GM19468 (cell line): ENCODE measurements around the gene ZNF428.
"Not testable (repeated sequence)": the region's sequence is repeated elsewhere in the genome, so short reads cannot be mapped to it uniquely, and the experiment has no call there.

Source experiments
- ATAC-seq: cut with Tn5 transposase; IDR thresholded peaks from one replicate; pipeline ENCODE4 v1.9.1; 2021; ENCODE audit warnings: mild to moderate bottlenecking, moderate library complexity, moderate number of reproducible peaks; ENCODE audit not compliant: unreplicated experiment; ENCODE audit errors: extremely low read depth

ZNF428 gene

DNA sequence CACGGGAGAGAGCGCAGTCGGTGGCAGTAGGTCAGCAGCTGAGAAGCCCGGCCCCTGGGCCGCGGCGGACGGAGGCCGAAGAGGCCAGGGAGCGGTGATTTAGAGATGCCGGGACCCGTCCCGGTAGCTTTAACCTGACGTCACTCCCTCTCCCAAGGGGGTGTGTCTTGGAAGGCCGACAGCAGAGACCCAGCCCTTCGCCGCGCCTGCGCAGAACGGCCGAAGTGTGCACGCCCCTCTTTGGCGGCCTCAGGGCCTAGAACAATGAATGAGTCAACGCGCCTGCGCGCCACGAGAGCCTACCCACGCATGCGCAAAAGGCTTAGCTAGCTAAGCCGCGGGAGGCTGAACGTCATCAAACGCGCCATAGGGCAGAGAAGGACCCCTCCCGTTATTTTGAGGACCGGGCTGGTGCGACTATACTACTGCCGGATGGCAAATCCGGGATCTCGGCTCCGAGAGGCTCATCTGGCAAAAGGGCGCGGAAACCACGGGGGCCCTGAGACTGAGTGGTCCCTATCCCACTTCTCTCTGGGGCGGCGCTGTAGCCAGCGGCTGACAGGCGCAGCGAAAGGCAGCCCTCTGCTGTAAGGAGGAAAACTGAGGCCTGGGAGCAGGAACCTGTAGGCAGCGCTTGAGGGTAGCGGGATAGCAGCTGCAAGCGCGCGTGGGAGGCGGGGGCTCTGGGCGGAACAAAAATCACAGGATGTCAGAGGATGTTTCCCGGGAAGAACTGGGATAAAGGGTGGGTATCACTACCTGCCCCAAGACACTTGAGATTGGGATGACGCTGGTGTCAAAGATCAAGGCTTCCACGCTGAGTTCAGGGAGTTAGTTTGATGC is 23.2 kb downstream of the ZNF428 start, which contains the start of the genes IRGQ and ZNF576:
IRGQ (minus strand) TSS at position 136 of the 843 bp plus-strand sequence. CDS start 796 bp downstream, outside the sequence.
ZNF576 (plus strand) TSS at position 597 of the 843 bp plus-strand sequence. CDS start 514 bp downstream, outside the sequence.
- ATAC-seq: peak; percentile 80

- ATAC-seq: no peak
Measured at GRCh38 chr19:43595605-43595998, 23.8 kb downstream of the ZNF428 start.

GRCh38 chr19:43594710-43595604 is 24.5 kb downstream of the ZNF428 start:
- ATAC-seq: no peak

GRCh38 chr19:43594081-43594697 is 25.2 kb downstream of the ZNF428 start:
- ATAC-seq: no peak

DNA sequence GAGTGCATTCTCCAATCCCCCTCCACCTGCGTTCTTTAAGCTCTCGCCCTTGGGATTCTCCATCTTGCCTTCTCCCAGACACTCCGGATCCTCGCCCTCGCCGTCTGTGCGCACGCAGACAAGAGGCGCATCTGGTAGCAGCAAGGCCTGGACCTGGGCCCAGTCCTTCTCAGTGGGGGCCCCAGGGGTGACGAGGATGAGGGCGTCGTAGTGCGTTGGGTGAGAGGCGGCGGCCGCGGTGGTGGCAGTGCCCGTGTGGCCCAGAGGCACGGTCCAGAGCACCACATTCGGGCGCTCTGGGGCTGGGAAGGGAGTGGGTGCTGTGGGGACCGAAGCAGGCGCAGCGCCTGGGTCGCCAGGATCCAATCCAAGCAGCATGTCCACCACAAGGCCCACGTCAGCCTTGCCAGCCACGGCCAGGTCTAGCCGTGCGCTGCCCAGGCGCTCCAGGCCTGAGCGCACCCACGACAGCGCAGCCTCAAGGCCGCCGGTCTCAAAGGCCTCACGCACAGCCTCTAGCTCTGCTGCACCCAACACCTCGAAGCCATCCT is 26.6 kb downstream of the ZNF428 start:
- no peak for ATAC-seq

DNA sequence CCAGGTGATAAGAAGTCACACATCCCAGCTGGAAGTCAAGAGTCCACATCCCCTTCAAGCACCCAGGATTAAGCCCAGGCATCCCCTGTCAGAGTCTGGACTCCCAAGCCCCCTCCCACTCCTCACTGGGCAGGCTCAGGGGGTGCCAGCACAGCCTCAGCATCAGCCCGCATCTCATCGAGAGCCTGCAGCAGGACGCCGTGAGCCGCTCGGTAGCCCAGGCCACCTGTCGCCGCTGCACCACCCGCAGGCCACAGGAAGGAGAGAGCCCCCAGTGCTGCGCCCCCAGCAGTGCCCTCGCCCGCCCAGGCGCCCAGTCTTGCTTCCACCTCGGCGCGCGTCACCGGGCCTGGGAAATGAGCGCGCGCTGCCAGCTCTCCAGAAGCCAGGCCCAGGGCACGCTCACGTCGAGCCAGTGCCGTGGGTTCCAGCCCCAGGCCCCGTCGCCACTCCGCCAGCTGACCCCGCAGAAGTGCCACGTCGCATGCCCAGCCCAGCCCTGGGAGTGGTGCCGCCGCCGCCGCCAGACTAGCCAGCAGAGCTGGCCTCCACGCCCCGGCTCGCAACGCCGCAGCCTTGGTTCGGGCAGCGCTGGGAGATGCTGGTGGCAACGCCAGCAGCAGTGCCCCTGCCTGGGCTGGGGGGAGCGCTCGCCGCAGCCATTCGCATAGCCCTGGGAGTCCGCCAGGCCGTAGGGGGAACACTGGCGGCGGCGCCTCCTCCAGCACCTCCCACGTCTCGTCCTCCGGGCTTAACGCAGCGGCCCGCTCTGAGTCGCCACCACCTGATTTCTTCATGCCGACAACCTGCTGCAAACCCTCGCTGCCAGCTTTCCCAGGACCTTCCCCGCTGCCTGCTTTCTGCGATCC is 27.3 kb downstream of the ZNF428 start:
- ATAC-seq: no peak

GRCh38 chr19:43589678-43590077 is 29.8 kb downstream of the ZNF428 start:
- no peak for ATAC-seq

DNA sequence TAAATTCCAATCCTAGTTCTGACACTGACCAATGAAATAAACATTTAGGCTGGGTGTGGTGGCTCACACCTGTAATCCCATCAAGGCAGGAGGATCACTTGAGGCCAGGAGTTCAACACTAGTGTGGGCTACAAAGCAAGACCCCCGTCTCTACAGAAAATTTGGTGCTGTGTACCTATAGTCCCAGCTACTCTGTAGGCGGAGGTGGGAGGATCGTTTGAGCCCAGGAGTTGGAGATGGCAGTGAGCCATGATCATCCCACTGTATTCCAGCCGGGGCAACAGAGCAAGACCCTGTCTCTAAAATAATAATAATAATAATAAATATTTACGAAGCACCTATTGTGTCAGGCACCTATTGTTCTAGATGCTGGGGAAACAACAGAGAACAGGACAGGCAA is 30.2 kb downstream of the ZNF428 start:
- no peak for ATAC-seq

DNA sequence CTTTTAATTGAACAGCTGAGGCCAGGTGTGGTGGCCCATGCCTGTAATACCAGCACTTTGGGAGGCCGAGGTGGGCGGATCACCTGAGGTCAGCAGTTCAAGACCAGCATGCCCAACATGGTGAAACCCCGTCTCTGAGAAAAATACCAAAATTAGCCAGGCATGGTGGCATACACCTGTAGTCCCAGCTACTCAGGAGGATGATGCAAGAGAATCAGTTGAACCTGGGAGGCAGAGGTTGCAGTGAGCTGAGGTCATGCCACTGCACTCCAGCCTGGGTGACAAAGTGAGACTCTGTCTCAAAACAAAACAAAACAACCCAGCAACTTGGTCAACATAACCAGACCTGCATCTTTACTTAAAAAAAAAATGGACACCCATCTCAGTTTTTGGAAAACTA is 32.4 kb downstream of the ZNF428 start:
- ATAC-seq: not testable (repeated sequence)

GRCh38 chr19:43586346-43586745 is 33.1 kb downstream of the ZNF428 start:
- no peak for ATAC-seq

DNA sequence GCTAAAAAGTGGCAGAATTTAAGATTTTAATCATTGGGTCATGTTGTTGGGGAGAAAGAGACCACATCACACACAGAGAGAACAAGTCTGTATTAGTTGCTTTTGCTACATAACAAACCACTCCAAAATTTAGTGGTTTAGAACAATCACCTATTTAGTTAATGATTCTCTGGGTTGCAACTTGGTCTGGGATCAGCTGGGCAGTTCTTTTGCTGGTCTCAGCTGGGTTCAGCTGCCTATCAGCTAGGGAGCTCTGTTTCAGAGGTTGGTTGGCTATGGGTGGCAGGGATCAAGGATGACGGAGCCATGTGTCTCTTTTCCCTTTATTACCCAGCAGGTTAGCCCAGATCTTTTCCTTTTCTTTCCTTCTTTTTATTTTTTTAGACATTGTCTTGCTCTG is 34.9 kb downstream of the ZNF428 start:
- ATAC-seq: no peak

- no peak for ATAC-seq
Measured at GRCh38 chr19:43582495-43582894, 36.9 kb downstream of the ZNF428 start.

- no peak for ATAC-seq
Measured at GRCh38 chr19:43581467-43581866, 38.0 kb downstream of the ZNF428 start.

GRCh38 chr19:43578787-43579186 is 40.6 kb downstream of the ZNF428 start:
- ATAC-seq: no peak

- ATAC-seq: no peak
Measured at GRCh38 chr19:43575955-43576878, 43.2 kb downstream of the ZNF428 start.

DNA sequence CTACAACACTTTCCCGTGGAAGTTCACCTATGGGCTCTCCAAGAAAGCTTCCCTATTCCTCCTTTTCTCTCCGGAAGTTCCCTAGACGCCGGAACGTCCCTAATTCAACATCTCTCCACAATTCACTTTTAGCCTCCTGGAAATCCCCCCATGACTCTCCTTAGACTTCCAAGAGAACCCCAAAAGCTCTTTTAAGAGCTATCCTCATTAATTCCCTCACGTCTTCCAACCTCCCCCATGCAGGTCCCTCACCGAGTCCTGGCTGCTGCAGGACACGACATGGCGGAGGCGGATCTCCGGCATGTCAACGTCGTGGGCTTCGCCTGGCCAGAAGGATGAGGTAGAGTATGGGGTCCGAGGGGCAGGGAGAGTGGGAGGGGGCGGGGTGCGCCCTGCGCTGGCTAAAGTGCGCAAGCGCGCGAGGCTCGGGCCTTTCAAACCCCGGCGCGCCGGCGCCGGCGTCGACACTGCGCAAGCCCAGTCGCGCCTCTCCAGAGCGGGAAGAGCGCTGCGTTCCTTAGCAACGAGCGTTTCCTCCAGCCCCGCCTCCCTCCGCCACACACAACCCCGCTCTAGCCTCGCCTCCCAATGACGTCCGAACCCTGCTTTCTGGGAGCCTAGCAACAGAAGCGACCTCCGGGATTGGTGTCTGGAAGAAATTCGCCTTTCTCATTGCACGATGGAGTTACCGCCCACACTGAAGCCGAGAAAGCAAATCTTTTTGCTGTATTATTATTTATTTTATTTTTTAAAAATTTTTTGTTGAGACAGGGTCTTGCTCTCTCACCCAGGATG is 44.1 kb downstream of the ZNF428 start, which contains the start of the genes PINLYP and XRCC1:
PINLYP (plus strand) TSS at position 646 of the 795 bp plus-strand sequence. CDS start 1,391 bp downstream, outside the sequence.
XRCC1 (minus strand) TSS at position 372 of the 795 bp plus-strand sequence; CDS start at position 303, 69 bp downstream.
- peak; percentile 88 for ATAC-seq
